Measurements from ENCODE around the gene MALT1. TPM values are rescaled to one million over a fixed set of nuclear protein-coding genes. Genes with fewer than 3 reads are reported as not detected.

Gene MALT1
- total and polyA plus RNA-seq, 2 experiments from 2014 or later = 5.2 to 18.8 TPM

DNA sequence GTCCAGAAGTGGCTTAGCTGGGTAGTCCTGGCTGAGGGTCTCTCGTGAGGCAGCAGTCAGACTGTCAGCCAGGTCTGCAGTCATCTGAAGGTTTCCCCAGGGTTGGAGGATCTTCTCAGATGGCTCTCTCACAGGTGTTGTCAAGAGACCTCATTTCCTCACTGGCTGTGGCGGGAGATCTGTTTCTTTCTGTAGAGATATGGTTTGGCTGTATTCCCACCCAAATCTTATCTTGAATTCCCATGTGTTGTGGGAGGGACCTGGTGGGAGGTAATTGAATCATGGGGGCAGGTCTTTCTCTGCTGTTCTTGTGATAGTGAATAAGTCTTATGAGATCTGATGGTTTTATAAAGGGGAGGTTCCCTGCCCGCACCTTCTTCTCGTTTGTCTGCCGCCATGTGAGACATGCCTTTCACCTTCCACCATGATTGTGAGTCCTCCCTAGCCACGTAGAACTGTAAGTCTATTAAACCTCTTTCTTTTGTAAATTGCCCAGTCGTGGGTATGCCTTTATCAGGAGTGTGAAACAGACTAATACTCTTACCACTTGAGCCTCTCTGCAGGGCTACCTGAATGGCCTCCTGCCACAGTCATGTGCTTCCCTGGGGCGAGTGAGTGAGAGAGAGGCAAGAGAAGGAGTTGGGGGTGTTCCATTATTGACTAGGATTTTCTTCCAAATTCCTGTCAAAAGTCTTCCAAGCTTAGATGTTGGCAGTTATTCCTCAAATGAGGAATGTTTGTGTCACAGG lies 23.6 kb downstream of the MALT1 start:
- H3K4me1 ChIP-seq (ENCODE audit: insufficient read depth) = peaks cover 4% of the 10 kb centered on the region; the same call in 1 of the 2 replicates
- no peaks in the 10 kb centered on the region for H3K79me2 ChIP-seq (replicated peaks; ENCODE audit: insufficient read depth)
- no peaks in the 10 kb centered on the region for H3K27me3 ChIP-seq (ENCODE audit: insufficient read depth)
- Mint-ChIP-seq H3K27me3 (ENCODE audit: insufficient read depth, low read depth, poor library complexity) (peaks cover 3% of the 10 kb centered on the region), H3K27ac (no peak overlapping the region), H3K4me1 (peaks cover 13% of the 10 kb centered on the region), H3K36me3 (ENCODE audit: low read depth) (peaks cover 18% of the 10 kb centered on the region), H3K9me3 (peaks cover 6% of the 10 kb centered on the region; the same call in 1 of the 3 replicates), H3K4me3 (no peak overlapping the region)
- 0 out of 2 replicates have a peak, but pooled peaks cover 6% of the 10 kb centered on the region for H3K9me2 ChIP-seq (ENCODE audit: insufficient read depth)
- no peaks in the 10 kb centered on the region for H3K36me3 ChIP-seq (ENCODE audit: insufficient read depth)
- no peak for TF ChIP-seq CREB1 (CRISPR knock-in tag; IDR thresholded peaks at IDR 0.05; ENCODE audit: low read depth)
- TF ChIP-seq NANOG (IDR thresholded peaks at IDR 0.05; ENCODE audit: borderline replicate concordance) = no peak
- TF ChIP-seq, protein P1, sequence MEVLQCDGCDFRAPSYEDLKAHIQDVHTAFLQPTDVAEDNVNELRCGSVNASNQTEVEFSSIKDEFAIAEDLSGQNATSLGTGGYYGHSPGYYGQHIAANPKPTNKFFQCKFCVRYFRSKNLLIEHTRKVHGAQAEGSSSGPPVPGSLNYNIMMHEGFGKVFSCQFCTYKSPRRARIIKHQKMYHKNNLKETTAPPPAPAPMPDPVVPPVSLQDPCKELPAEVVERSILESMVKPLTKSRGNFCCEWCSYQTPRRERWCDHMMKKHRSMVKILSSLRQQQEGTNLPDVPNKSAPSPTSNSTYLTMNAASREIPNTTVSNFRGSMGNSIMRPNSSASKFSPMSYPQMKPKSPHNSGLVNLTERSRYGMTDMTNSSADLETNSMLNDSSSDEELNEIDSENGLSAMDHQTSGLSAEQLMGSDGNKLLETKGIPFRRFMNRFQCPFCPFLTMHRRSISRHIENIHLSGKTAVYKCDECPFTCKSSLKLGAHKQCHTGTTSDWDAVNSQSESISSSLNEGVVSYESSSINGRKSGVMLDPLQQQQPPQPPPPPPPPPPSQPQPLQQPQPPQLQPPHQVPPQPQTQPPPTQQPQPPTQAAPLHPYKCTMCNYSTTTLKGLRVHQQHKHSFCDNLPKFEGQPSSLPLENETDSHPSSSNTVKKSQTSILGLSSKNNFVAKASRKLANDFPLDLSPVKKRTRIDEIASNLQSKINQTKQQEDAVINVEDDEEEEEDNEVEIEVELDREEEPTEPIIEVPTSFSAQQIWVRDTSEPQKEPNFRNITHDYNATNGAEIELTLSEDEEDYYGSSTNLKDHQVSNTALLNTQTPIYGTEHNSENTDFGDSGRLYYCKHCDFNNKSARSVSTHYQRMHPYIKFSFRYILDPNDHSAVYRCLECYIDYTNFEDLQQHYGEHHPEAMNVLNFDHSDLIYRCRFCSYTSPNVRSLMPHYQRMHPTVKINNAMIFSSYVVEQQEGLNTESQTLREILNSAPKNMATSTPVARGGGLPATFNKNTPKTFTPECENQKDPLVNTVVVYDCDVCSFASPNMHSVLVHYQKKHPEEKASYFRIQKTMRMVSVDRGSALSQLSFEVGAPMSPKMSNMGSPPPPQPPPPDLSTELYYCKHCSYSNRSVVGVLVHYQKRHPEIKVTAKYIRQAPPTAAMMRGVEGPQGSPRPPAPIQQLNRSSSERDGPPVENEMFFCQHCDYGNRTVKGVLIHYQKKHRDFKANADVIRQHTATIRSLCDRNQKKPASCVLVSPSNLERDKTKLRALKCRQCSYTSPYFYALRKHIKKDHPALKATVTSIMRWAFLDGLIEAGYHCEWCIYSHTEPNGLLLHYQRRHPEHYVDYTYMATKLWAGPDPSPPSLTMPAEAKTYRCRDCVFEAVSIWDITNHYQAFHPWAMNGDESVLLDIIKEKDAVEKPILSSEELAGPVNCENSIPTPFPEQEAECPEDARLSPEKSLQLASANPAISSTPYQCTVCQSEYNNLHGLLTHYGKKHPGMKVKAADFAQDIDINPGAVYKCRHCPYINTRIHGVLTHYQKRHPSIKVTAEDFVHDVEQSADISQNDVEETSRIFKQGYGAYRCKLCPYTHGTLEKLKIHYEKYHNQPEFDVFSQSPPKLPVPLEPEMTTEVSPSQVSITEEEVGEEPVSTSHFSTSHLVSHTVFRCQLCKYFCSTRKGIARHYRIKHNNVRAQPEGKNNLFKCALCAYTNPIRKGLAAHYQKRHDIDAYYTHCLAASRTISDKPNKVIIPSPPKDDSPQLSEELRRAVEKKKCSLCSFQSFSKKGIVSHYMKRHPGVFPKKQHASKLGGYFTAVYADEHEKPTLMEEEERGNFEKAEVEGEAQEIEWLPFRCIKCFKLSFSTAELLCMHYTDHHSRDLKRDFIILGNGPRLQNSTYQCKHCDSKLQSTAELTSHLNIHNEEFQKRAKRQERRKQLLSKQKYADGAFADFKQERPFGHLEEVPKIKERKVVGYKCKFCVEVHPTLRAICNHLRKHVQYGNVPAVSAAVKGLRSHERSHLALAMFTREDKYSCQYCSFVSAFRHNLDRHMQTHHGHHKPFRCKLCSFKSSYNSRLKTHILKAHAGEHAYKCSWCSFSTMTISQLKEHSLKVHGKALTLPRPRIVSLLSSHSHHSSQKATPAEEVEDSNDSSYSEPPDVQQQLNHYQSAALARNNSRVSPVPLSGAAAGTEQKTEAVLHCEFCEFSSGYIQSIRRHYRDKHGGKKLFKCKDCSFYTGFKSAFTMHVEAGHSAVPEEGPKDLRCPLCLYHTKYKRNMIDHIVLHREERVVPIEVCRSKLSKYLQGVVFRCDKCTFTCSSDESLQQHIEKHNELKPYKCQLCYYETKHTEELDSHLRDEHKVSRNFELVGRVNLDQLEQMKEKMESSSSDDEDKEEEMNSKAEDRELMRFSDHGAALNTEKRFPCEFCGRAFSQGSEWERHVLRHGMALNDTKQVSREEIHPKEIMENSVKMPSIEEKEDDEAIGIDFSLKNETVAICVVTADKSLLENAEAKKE (CRISPR knock-in tag; IDR thresholded peaks at IDR 0.05) = no peak
- TF ChIP-seq, protein P2, sequence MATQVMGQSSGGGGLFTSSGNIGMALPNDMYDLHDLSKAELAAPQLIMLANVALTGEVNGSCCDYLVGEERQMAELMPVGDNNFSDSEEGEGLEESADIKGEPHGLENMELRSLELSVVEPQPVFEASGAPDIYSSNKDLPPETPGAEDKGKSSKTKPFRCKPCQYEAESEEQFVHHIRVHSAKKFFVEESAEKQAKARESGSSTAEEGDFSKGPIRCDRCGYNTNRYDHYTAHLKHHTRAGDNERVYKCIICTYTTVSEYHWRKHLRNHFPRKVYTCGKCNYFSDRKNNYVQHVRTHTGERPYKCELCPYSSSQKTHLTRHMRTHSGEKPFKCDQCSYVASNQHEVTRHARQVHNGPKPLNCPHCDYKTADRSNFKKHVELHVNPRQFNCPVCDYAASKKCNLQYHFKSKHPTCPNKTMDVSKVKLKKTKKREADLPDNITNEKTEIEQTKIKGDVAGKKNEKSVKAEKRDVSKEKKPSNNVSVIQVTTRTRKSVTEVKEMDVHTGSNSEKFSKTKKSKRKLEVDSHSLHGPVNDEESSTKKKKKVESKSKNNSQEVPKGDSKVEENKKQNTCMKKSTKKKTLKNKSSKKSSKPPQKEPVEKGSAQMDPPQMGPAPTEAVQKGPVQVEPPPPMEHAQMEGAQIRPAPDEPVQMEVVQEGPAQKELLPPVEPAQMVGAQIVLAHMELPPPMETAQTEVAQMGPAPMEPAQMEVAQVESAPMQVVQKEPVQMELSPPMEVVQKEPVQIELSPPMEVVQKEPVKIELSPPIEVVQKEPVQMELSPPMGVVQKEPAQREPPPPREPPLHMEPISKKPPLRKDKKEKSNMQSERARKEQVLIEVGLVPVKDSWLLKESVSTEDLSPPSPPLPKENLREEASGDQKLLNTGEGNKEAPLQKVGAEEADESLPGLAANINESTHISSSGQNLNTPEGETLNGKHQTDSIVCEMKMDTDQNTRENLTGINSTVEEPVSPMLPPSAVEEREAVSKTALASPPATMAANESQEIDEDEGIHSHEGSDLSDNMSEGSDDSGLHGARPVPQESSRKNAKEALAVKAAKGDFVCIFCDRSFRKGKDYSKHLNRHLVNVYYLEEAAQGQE (IDR thresholded peaks at IDR 0.05; ENCODE audit: unreplicated experiment) = no peak
- TF ChIP-seq EZH2 (IDR thresholded peaks at IDR 0.05; ENCODE audit: low read depth, unreplicated experiment) = no peak
- no peak for TF ChIP-seq ZNF331 (CRISPR knock-in tag; IDR thresholded peaks at IDR 0.05; ENCODE audit: low read depth)
- TF ChIP-seq, protein P3, sequence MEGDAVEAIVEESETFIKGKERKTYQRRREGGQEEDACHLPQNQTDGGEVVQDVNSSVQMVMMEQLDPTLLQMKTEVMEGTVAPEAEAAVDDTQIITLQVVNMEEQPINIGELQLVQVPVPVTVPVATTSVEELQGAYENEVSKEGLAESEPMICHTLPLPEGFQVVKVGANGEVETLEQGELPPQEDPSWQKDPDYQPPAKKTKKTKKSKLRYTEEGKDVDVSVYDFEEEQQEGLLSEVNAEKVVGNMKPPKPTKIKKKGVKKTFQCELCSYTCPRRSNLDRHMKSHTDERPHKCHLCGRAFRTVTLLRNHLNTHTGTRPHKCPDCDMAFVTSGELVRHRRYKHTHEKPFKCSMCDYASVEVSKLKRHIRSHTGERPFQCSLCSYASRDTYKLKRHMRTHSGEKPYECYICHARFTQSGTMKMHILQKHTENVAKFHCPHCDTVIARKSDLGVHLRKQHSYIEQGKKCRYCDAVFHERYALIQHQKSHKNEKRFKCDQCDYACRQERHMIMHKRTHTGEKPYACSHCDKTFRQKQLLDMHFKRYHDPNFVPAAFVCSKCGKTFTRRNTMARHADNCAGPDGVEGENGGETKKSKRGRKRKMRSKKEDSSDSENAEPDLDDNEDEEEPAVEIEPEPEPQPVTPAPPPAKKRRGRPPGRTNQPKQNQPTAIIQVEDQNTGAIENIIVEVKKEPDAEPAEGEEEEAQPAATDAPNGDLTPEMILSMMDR (conservative IDR thresholded peaks at IDR 0.05; ENCODE audit: low read depth in 2 of 2) = no peak
- TF ChIP-seq STAT1 (IDR thresholded peaks at IDR 0.05; ENCODE audit: unreplicated experiment) = no peak
- no peak for TF ChIP-seq JUNB (IDR thresholded peaks at IDR 0.05; ENCODE audit: unreplicated experiment)
- TF ChIP-seq ZNF114 (CRISPR knock-in tag; IDR thresholded peaks at IDR 0.05) = no peak
- no peak for TF ChIP-seq EZH2phosphoT487 (IDR thresholded peaks at IDR 0.05; ENCODE audit: unreplicated experiment)
- TF ChIP-seq POLR2AphosphoS5 (IDR thresholded peaks at IDR 0.05; ENCODE audit: low read depth) = no peak
- TF ChIP-seq, protein P4, sequence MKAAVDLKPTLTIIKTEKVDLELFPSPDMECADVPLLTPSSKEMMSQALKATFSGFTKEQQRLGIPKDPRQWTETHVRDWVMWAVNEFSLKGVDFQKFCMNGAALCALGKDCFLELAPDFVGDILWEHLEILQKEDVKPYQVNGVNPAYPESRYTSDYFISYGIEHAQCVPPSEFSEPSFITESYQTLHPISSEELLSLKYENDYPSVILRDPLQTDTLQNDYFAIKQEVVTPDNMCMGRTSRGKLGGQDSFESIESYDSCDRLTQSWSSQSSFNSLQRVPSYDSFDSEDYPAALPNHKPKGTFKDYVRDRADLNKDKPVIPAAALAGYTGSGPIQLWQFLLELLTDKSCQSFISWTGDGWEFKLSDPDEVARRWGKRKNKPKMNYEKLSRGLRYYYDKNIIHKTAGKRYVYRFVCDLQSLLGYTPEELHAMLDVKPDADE (IDR thresholded peaks at IDR 0.05) = no peak
- no peaks in the 10 kb centered on the region for H4K20me1 ChIP-seq (replicated peaks; ENCODE audit: insufficient read depth)
- H2AFZ ChIP-seq = no peak overlapping the region
- no peak overlapping the region for H3K4me2 ChIP-seq
- H3F3A ChIP-seq (replicated peaks; ENCODE audit: low read depth) = no peaks in the 10 kb centered on the region
- H3K4me3 ChIP-seq = no peak overlapping the region
- DNase-seq (ENCODE audit: low spot score) = no peak
- peak; percentile 75 for ATAC-seq
- no peak overlapping the region for H3K27ac ChIP-seq (ENCODE audit: low read depth)
